ENCODE data around the gene ZKSCAN4. TPM values are rescaled to one million over a fixed set of nuclear protein-coding genes. Genes with fewer than 3 reads are reported as not detected.
A peak's percentile ranks its signal among the peaks of the same experiment; 100 is the strongest.

ZKSCAN4 gene
- polyA plus RNA-seq, 2 of the 4 experiments (the other 2 are of a cell fraction), result 1.8 to 2.3 TPM

DNA sequence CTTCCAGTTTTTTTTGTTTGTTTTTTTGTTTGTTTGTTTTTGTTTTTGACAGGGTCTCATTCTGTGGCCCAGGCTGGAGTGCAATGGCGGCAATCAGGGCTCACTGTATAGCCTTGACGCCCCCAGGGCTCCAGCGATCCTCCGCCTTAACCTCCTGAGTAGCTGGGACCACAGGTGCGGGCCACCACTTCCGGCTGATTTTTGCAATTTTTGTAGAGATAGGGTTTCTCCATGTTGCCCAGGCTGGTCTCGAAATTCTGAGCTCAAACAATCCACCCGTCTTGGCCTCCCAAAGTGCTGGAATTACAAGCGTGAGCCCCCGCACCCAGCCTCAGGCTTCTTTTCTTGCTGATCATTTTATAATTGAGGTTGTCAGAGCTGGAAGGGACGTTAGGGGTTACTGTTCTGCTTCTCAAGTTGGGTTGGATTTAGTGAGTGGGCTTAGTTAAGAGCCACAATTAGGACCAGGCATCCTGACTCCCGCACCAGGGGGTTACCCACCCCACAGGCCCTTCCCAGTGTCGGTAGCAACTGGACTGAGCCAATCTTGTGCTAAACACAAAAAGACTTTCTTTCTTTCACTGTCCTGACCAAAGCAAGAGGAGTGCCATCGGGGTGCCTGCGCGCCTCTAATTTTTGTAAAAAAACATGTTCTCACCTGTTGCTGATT is 40.1 kb downstream of the ZKSCAN4 start:
- no peak for DNase-seq (ENCODE audit: low read depth in 1 of 2, low spot score in 1 of 2)
- ChIA-PET CTCF (no interaction called here), POLR2A (no interaction called here)
- Histone ChIP-seq H3K9me3 (no peaks in the 10 kb centered on the region), H3K4me1 (peaks cover 5% of the 10 kb centered on the region; the same call in 1 of the 3 replicates), H3K27ac (peak overlapping the region; percentile 26 to 73; a peak in 5 of 6 replicates), H3K4me2 (peak overlapping the region; percentile 80), H3K4me3 (peak overlapping the region; percentile 52)
- 63% methylated on average over 16 of the region's 16 CpGs for WGBS (ENCODE audit: missing lambda C conversion rate)
- FAIRE-seq, result no peak
- TF ChIP-seq, protein P1, sequence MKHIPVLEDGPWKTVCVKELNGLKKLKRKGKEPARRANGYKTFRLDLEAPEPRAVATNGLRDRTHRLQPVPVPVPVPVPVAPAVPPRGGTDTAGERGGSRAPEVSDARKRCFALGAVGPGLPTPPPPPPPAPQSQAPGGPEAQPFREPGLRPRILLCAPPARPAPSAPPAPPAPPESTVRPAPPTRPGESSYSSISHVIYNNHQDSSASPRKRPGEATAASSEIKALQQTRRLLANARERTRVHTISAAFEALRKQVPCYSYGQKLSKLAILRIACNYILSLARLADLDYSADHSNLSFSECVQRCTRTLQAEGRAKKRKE (CRISPR knock-in tag; IDR thresholded peaks at IDR 0.05; ENCODE audit: low read depth), result no peak
- TF ChIP-seq FOSL2 (IDR thresholded peaks at IDR 0.05) (no peak), FOSL2 (CRISPR knock-in tag; IDR thresholded peaks at IDR 0.05) (no peak), CBX2 (IDR thresholded peaks at IDR 0.05; ENCODE audit: borderline replicate concordance, low read depth) (no peak), POLR2A (IDR thresholded peaks at IDR 0.05; ENCODE audit: low read length) (no peak), ZSCAN20 (CRISPR knock-in tag; IDR thresholded peaks at IDR 0.05) (no peak), NR3C1 (IDR thresholded peaks at IDR 0.05) (no peak)
- TF ChIP-seq, protein P2, sequence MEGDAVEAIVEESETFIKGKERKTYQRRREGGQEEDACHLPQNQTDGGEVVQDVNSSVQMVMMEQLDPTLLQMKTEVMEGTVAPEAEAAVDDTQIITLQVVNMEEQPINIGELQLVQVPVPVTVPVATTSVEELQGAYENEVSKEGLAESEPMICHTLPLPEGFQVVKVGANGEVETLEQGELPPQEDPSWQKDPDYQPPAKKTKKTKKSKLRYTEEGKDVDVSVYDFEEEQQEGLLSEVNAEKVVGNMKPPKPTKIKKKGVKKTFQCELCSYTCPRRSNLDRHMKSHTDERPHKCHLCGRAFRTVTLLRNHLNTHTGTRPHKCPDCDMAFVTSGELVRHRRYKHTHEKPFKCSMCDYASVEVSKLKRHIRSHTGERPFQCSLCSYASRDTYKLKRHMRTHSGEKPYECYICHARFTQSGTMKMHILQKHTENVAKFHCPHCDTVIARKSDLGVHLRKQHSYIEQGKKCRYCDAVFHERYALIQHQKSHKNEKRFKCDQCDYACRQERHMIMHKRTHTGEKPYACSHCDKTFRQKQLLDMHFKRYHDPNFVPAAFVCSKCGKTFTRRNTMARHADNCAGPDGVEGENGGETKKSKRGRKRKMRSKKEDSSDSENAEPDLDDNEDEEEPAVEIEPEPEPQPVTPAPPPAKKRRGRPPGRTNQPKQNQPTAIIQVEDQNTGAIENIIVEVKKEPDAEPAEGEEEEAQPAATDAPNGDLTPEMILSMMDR (IDR thresholded peaks at IDR 0.05), result no peak
- ATAC-seq, result peak; percentile 42 to 62; a peak in 5 of 6 replicates

DNA sequence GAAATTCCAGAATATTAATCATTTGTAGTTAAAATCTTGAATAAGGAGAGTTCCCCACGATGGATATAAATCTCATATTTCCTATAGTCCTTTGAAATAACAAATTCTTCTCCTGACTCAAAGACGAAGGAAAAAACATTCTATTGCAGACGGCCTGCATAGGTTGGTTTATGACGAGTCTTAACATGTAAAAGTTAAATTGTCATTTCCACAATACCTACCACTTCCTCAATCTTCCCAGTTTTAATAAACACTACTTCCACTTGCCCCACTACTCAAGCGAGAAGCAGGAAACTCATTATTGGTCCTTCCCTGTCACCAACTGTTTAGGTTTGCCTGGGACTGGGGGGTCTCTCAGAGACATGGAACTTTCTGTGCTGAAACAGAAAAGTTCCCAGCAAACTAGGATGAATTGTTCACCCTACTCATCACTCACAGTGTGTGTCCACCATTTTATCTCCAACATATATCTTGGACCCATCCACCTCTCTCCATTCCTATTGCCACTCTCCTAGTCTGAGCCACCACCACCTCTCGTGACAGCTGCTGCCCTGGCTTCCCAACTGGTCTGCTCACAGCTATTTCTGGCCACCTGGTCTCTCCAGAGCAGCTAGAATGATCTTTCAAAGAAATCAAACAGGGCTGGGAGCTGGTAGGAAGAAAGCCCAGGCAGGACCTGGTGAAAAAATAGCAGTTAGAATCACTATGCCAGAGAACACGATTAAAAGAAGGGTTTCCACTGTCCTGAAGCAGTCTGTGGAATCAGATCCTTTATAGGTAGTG is 42.1 kb downstream of the ZKSCAN4 start:
- POLR2A ChIA-PET, result no interaction called here
- no peak overlapping the region for H3K4me2 ChIP-seq
- FAIRE-seq, result no peak

More for the DNA sequence above, 42.1 kb downstream of the ZKSCAN4 start:
- no peak for DNase-seq (ENCODE audit: low read depth in 1 of 2, low spot score in 1 of 2)
- Histone ChIP-seq H3K4me1 (peaks cover 5% of the 10 kb centered on the region; the same call in 1 of the 3 replicates), H3K4me3 (no peak overlapping the region), H3K27ac (no peak overlapping the region), H3K9me3 (no peaks in the 10 kb centered on the region)
- no peak for TF ChIP-seq MYC (IDR thresholded peaks at IDR 0.05; ENCODE audit: borderline replicate concordance, low read length)
- no peak for TF ChIP-seq SREBF2 (IDR thresholded peaks at IDR 0.05)
- no peak for TF ChIP-seq NR3C1 (IDR thresholded peaks at IDR 0.05)
- no peak for TF ChIP-seq HOXA7 (CRISPR knock-in tag; IDR thresholded peaks at IDR 0.05)
- TF ChIP-seq HEYL (CRISPR knock-in tag; IDR thresholded peaks at IDR 0.05), result no peak
- TF ChIP-seq, protein P3, sequence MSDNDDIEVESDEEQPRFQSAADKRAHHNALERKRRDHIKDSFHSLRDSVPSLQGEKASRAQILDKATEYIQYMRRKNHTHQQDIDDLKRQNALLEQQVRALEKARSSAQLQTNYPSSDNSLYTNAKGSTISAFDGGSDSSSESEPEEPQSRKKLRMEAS (IDR thresholded peaks at IDR 0.05), result no peak
- no peak for TF ChIP-seq JUN (IDR thresholded peaks at IDR 0.05)
- no peak for TF ChIP-seq CHD2 (IDR thresholded peaks at IDR 0.05; ENCODE audit: low read length, partially characterized antibody)
- no peak for TF ChIP-seq GATA3 (IDR thresholded peaks at IDR 0.05; ENCODE audit: borderline replicate concordance)
- TF ChIP-seq MAZ (IDR thresholded peaks at IDR 0.05; ENCODE audit: borderline replicate concordance, low read depth, low read length), result no peak
- TF ChIP-seq CBX2 (IDR thresholded peaks at IDR 0.05; ENCODE audit: borderline replicate concordance, low read depth), result no peak
- TF ChIP-seq, protein P2 (IDR thresholded peaks at IDR 0.05), result no peak
- TF ChIP-seq, protein P4, sequence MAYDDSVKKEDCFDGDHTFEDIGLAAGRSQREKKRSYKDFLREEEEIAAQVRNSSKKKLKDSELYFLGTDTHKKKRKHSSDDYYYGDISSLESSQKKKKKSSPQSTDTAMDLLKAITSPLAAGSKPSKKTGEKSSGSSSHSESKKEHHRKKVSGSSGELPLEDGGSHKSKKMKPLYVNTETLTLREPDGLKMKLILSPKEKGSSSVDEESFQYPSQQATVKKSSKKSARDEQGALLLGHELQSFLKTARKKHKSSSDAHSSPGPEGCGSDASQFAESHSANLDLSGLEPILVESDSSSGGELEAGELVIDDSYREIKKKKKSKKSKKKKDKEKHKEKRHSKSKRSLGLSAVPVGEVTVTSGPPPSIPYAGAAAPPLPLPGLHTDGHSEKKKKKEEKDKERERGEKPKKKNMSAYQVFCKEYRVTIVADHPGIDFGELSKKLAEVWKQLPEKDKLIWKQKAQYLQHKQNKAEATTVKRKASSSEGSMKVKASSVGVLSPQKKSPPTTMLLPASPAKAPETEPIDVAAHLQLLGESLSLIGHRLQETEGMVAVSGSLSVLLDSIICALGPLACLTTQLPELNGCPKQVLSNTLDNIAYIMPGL (CRISPR knock-in tag; IDR thresholded peaks at IDR 0.05; ENCODE audit: borderline replicate concordance), result no peak
- TF ChIP-seq ESRRA (IDR thresholded peaks at IDR 0.05; ENCODE audit: borderline replicate concordance, low read length), result no peak
- TF ChIP-seq, protein P5, sequence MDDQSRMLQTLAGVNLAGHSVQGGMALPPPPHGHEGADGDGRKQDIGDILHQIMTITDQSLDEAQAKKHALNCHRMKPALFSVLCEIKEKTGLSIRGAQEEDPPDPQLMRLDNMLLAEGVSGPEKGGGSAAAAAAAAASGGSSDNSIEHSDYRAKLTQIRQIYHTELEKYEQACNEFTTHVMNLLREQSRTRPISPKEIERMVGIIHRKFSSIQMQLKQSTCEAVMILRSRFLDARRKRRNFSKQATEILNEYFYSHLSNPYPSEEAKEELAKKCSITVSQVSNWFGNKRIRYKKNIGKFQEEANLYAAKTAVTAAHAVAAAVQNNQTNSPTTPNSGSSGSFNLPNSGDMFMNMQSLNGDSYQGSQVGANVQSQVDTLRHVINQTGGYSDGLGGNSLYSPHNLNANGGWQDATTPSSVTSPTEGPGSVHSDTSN (IDR thresholded peaks at IDR 0.05), result no peak
- TF ChIP-seq CEBPB (IDR thresholded peaks at IDR 0.05), result no peak
- no peak for TF ChIP-seq FOSL2 (IDR thresholded peaks at IDR 0.05)
- no peak for TF ChIP-seq FOSL2 (CRISPR knock-in tag; IDR thresholded peaks at IDR 0.05)
- 69% methylated on average over 7 of the region's 7 CpGs for WGBS (ENCODE audit: missing lambda C conversion rate)
- CTCF ChIA-PET, result no interaction called here
- ATAC-seq, result no peak
